Tibial nerve (tissue), 4 donors: ENCODE measurements around the gene CNTNAP4.

Source experiments
- CTCF ChIP-seq, 5 experiments: fragments of 200-600 bp in 3 of 5; fragments of 450-650 bp in 2 of 5; sonication (generic) in 3 of 5; IDR thresholded peaks; one replicate each; pipeline ENCODE4 v1.5.1; 2016 to 2019; ENCODE audit warnings: antibody characterized with exemption in 5 of 5, mild to moderate bottlenecking in 3 of 5, moderate library complexity in 2 of 5
- EP300 ChIP-seq, 2 donors: sonication (generic); formaldehyde crosslinking; IDR thresholded peaks; one replicate each; pipeline ENCODE4 v1.6.1; 2017; ENCODE audit warnings: antibody characterized with exemption in 2 of 2, mild to moderate bottlenecking in 1 of 2
- POLR2A ChIP-seq, 2 donors: fragments of 450-650 bp; IDR thresholded peaks; one replicate each; pipeline ENCODE4 v1.6.1; 2017; ENCODE audit warnings: antibody characterized with exemption in 2 of 2, mild to moderate bottlenecking in 2 of 2, moderate library complexity in 2 of 2

GRCh38 chr16:76456016-76456415, 178.8 kb downstream of the CNTNAP4 start:
- TF ChIP-seq CTCF (IDR thresholded peaks at IDR 0.05) (no peak), EP300 (IDR thresholded peaks at IDR 0.05) (no peak), POLR2A (IDR thresholded peaks at IDR 0.05) (no peak)
